WI38 (cell line): ENCODE data around the gene RWDD2A.

Source experiments
- H3K4me3 ChIP-seq: 2 replicates; pipeline ENCODE4 v1.5.1; 2011; ENCODE audit warnings: low read depth, mild to moderate bottlenecking, control low read depth, low read length
- CTCF ChIP-seq: IDR thresholded peaks from 2 replicates; pipeline ENCODE4 v1.5.1; 2012; ENCODE audit warnings: low read depth, mild to moderate bottlenecking, control low read depth, low read length

RWDD2A gene

GRCh38 chr6:83199173-83199862, 6.2 kb downstream of the RWDD2A start:
- TF ChIP-seq CTCF = no peak
- no peak overlapping the region for H3K4me3 ChIP-seq

DNA sequence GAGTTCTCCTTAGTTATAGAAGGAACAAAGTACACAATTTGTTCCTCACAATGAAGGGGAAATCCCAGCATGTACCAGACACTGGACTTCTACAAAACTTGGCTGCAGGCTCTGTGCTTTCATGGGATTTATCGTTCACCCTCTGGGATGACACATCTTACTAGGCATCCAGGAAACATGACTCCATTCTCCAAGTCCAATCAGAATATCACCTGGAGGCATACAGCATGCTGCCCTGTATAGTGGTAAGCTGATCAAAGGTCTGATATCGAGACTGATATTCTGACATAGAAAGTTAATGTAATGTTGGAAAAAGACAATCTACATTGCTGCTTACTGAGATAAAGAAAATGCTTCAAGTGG, 6.7 kb downstream of the RWDD2A start:
- no peak overlapping the region for H3K4me3 ChIP-seq
- TF ChIP-seq CTCF = no peak

- no peak for TF ChIP-seq CTCF
- H3K4me3 ChIP-seq = no peak overlapping the region
Observed at GRCh38 chr6:83202031-83202430, 8.9 kb downstream of the RWDD2A start.

- peak; percentile 90 for TF ChIP-seq CTCF
- H3K4me3 ChIP-seq = no peak overlapping the region
Observed at GRCh38 chr6:83215131-83216047, 22.2 kb downstream of the RWDD2A start.

DNA sequence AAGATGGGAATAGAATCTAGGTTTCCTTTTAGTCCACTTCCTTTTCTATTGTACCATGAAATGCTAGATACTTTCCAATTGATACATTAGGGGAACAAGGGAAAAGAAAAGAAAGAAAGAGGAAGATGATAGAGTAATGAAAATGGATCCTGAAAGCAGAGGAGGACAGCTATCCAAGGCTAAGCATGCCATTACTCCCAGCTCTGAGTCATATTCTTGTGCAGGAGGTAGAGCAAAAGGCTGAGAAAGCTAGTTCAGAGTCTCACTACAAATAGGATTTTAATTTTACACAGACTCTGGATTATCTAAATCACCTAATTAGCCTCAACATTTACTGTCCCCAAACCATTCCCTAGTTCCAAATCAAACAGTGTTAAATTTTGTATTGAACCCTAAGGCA, 23.6 kb downstream of the RWDD2A start:
- no peak overlapping the region for H3K4me3 ChIP-seq
- TF ChIP-seq CTCF = no peak

DNA sequence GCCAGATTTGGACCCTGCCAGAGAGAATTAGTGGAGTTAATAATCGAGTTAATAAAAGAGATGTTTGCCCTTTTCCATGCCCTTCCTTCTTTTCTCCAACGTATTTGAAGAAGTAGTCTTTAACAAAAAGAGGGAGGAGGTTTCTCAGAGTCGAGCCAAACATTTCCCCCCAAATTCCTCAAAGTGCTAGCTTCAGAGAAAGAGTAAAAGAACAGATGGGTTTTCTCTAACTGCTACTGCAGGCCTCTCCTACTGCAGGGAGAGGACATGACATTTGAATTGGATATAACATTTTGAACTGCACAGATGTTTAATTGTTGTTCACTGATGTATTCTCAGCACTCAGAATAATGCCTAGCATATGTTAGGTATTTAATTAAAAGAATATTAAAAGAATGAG, 25.5 kb downstream of the RWDD2A start:
- no peak overlapping the region for H3K4me3 ChIP-seq
- TF ChIP-seq CTCF = no peak

DNA sequence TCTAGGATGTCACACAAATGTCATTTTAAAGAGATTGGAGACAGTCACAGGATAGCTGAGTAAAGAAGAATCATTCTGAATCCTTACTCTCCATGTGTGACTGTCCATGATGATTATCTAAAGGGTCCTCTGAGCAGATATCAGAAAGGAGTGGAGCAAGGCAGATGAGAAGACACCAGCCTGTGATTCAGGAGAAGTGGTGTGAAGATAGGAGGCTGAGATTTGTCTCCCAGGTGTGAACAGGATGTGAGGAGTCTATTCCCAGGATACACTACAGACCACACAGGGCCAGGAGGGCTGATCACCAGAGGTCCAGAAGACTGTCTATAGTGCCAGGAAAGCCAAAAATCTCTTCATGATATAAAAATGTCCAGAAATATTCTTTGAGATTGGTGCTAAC, 27.0 kb downstream of the RWDD2A start:
- no peak for TF ChIP-seq CTCF
- H3K4me3 ChIP-seq = no peak overlapping the region
